C4-2B (cell line): Measurements from ENCODE around the gene TNFSF12.

ENCODE experiments used
- ZFX ChIP-seq: fragments of 450-650 bp; IDR thresholded peaks from 2 replicates; pipeline ENCODE4 v1.6.1; 2017
- TF ChIP-seq, protein P1 (sequence below): fragments of 450-650 bp; conservative IDR thresholded peaks from 2 replicates; pipeline ENCODE4 v1.5.1; 2017; ENCODE audit warnings: mild to moderate bottlenecking

DNA sequence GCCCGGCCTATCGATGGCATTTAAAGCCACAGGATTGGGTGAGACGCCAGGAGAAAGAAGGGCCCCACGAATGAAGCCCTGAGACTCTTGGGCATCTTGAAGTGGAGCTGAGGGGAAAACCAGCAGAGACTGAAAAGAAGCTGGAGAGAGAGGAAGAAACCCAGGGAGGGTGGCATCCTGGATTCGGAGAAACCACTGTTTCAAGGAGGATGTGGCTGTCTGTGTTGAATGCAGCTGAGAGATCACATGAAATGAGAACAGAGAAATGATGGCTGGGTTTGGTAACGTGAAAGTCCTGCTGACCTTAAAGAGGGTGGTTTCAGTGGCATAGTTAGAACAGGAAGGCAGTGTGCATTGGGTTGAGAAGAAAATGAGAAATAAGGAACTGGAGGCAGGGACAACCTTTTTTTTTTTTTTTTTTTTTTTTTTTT lies 3.8 kb downstream of the TNFSF12 start:
- TF ChIP-seq, protein P1, sequence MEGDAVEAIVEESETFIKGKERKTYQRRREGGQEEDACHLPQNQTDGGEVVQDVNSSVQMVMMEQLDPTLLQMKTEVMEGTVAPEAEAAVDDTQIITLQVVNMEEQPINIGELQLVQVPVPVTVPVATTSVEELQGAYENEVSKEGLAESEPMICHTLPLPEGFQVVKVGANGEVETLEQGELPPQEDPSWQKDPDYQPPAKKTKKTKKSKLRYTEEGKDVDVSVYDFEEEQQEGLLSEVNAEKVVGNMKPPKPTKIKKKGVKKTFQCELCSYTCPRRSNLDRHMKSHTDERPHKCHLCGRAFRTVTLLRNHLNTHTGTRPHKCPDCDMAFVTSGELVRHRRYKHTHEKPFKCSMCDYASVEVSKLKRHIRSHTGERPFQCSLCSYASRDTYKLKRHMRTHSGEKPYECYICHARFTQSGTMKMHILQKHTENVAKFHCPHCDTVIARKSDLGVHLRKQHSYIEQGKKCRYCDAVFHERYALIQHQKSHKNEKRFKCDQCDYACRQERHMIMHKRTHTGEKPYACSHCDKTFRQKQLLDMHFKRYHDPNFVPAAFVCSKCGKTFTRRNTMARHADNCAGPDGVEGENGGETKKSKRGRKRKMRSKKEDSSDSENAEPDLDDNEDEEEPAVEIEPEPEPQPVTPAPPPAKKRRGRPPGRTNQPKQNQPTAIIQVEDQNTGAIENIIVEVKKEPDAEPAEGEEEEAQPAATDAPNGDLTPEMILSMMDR: no peak
- no peak for TF ChIP-seq ZFX
